GM12891 (cell line): ENCODE results near the gene RPL36A.

Source experiments
- DNase-seq: peaks from one replicate; pipeline ENCODE4 v3.0.0; 2011; ENCODE audit warnings: low spot score; ENCODE audit not compliant: insufficient read length
- FAIRE-seq: peaks from 2 replicates; lab custom pipeline; 2011; peaks lifted over from hg19 to GRCh38; lab: Jason Lieb, UNC
- PAX5 ChIP-seq: IDR thresholded peaks from 2 replicates; pipeline ENCODE4 v1.6.1; 2011; ENCODE audit warnings: low read length, moderate library complexity, mild to moderate bottlenecking; ENCODE audit not compliant: insufficient read depth, severe bottlenecking
- POLR2A ChIP-seq: IDR thresholded peaks from 2 replicates; pipeline ENCODE4 v1.6.1; 2011; ENCODE audit warnings: low read depth, low read length, control low read depth
- POLR2AphosphoS5 ChIP-seq: IDR thresholded peaks from 2 replicates; pipeline ENCODE4 v1.6.1; 2011; ENCODE audit warnings: low read depth, low read length, control low read depth
- POU2F2 ChIP-seq: IDR thresholded peaks from 2 replicates; pipeline ENCODE4 v1.6.1; 2011; ENCODE audit warnings: low read depth, mild to moderate bottlenecking, control low read depth, low read length, moderate library complexity
- SPI1 ChIP-seq: IDR thresholded peaks from 2 replicates; pipeline ENCODE4 v1.6.1; 2011; ENCODE audit warnings: low read depth, low read length, control low read depth
- TAF1 ChIP-seq: IDR thresholded peaks from 2 replicates; pipeline ENCODE4 v1.6.1; 2011; ENCODE audit warnings: low read depth, low read length, control low read depth

Gene RPL36A

GRCh38 chrX:101365301-101365795, 25.5 kb upstream of the RPL36A start:
- DNase-seq (no peak), FAIRE-seq (no peak)
- no peak for TF ChIP-seq POU2F2
- no peak for TF ChIP-seq POLR2AphosphoS5
- no peak for TF ChIP-seq POLR2A
- TF ChIP-seq TAF1: no peak
- TF ChIP-seq PAX5: no peak
- TF ChIP-seq SPI1: no peak

GRCh38 chrX:101368800-101369199, 22.0 kb upstream of the RPL36A start:
- TF ChIP-seq SPI1: no peak
- no peak for TF ChIP-seq TAF1
- TF ChIP-seq POLR2AphosphoS5: no peak
- TF ChIP-seq POU2F2: no peak
- no peak for TF ChIP-seq POLR2A
- no peak for TF ChIP-seq PAX5
- FAIRE-seq (no peak), DNase-seq (no peak)

GRCh38 chrX:101369687-101370086, 21.1 kb upstream of the RPL36A start:
- DNase-seq (no peak), FAIRE-seq (no peak)
- TF ChIP-seq SPI1 (no peak), POLR2A (no peak), TAF1 (no peak), POLR2AphosphoS5 (no peak), POU2F2 (no peak), PAX5 (no peak)

GRCh38 chrX:101370888-101371504, 19.8 kb upstream of the RPL36A start:
- TF ChIP-seq SPI1: peak; percentile 75
- TF ChIP-seq POLR2AphosphoS5: no peak
- no peak for TF ChIP-seq POU2F2
- no peak for TF ChIP-seq TAF1
- DNase-seq: no peak
- FAIRE-seq: peak; percentile 92

- peak; percentile 82 for FAIRE-seq
- DNase-seq: no peak
- TF ChIP-seq POLR2AphosphoS5 (no peak), SPI1 (0 out of 2 replicates have a peak, but pooled peaks have one; percentile 3), POU2F2 (no peak), PAX5 (no peak), TAF1 (no peak), POLR2A (no peak)
Observed at GRCh38 chrX:101377547-101377946, 13.3 kb upstream of the RPL36A start.

GRCh38 chrX:101383679-101384205, 7.1 kb upstream of the RPL36A start:
- DNase-seq (no peak), FAIRE-seq (peak; percentile 94)
- TF ChIP-seq POU2F2 (peak; percentile 88), TAF1 (no peak)

- DNase-seq (no peak), FAIRE-seq (no peak)
- TF ChIP-seq POLR2AphosphoS5: no peak
- TF ChIP-seq TAF1: no peak
- TF ChIP-seq POU2F2: no peak
- TF ChIP-seq PAX5: no peak
- TF ChIP-seq SPI1: no peak
- TF ChIP-seq POLR2A: no peak
Observed at GRCh38 chrX:101385026-101385684, 5.7 kb upstream of the RPL36A start.

GRCh38 chrX:101385795-101386541, 4.8 kb upstream of the RPL36A start, which contains the start of gene BTK:
Gene BTK (minus strand): TSS chrX:101386191. CDS start chrX:101375284, 10,907 bp downstream.
- FAIRE-seq: peak; percentile 99
- DNase-seq: no peak

GRCh38 chrX:101386542-101386885, 4.3 kb upstream of the RPL36A start:
- no peak for FAIRE-seq

More at GRCh38 chrX:101385795-101386541, 4.8 kb upstream of the RPL36A start, which contains the start of gene BTK:
- TF ChIP-seq POU2F2 (peak; percentile 21; the same call in 1 of the 2 replicates), SPI1 (peak; percentile 96), POLR2AphosphoS5 (peak; percentile 65; the same call in 1 of the 2 replicates), PAX5 (no peak), POLR2A (peak; percentile 80), TAF1 (peak; percentile 63; the same call in 1 of the 2 replicates)

More at GRCh38 chrX:101386542-101386885, 4.3 kb upstream of the RPL36A start:
- DNase-seq: no peak
- TF ChIP-seq SPI1: no peak
- no peak for TF ChIP-seq TAF1
- TF ChIP-seq POLR2AphosphoS5: no peak
- no peak for TF ChIP-seq PAX5
- no peak for TF ChIP-seq POLR2A
- no peak for TF ChIP-seq POU2F2
